Activated T-cell treated with anti-CD3 and anti-CD28 coated beads, Interleukin-2, amount 50 U/mL, for 72 hours (primary cell): ENCODE measurements around the gene ITPR3. TPM values are rescaled to one million over a fixed set of nuclear protein-coding genes. Genes with fewer than 3 reads are reported as not detected.

Experiments used
- ATAC-seq, 2 donors: fragments of 150-1000 bp; cut with Tn5 transposase; replicated peaks in 1 of 2; 2 replicates each; pipeline ENCODE4 v1.10.0; 2021; ENCODE audit warnings: moderate library complexity in 2 of 2, mild to moderate bottlenecking in 1 of 2
- DNase-seq, 2 donors: peaks; one replicate each; pipeline ENCODE4 v3.0.0; 2021 to 2022; ENCODE audit warnings: mixed read lengths in 1 of 2
- H3K27ac Mint-ChIP-seq: one replicate; pipeline ENCODE4 v1.8.0; 2022; ENCODE audit warnings: mild to moderate bottlenecking, moderate library complexity, mixed read lengths
- H3K27me3 Mint-ChIP-seq: one replicate; pipeline ENCODE4 v1.8.0; 2022; ENCODE audit warnings: low read depth, mixed read lengths
- H3K36me3 Mint-ChIP-seq, 2 donors: one replicate each; pipeline ENCODE4 v1.8.0; 2022; ENCODE audit warnings: mixed read lengths in 2 of 2, mild to moderate bottlenecking in 1 of 2; ENCODE audit not compliant: insufficient read depth in 2 of 2
- H3K4me1 Mint-ChIP-seq: one replicate; pipeline ENCODE4 v1.8.0; 2022; ENCODE audit warnings: low read depth, mixed read lengths
- H3K4me3 Mint-ChIP-seq, 2 donors: one replicate each; pipeline ENCODE4 v1.8.0; 2022; ENCODE audit warnings: mild to moderate bottlenecking in 2 of 2, mixed read lengths in 2 of 2, moderate library complexity in 2 of 2
- H3K9me3 Mint-ChIP-seq, 2 donors: one replicate each; pipeline ENCODE4 v1.8.0; 2022; ENCODE audit warnings: mixed read lengths in 2 of 2
- total RNA-seq, 2 donors: library from RNA; stranded (reverse); gene quantifications; one replicate each; pipeline ENCODE4 v1.2.3, GENCODE V29; 2022

ITPR3 gene
- total RNA-seq, 2 donors from 2014 or later = 49.9 to 52.5 TPM

DNA sequence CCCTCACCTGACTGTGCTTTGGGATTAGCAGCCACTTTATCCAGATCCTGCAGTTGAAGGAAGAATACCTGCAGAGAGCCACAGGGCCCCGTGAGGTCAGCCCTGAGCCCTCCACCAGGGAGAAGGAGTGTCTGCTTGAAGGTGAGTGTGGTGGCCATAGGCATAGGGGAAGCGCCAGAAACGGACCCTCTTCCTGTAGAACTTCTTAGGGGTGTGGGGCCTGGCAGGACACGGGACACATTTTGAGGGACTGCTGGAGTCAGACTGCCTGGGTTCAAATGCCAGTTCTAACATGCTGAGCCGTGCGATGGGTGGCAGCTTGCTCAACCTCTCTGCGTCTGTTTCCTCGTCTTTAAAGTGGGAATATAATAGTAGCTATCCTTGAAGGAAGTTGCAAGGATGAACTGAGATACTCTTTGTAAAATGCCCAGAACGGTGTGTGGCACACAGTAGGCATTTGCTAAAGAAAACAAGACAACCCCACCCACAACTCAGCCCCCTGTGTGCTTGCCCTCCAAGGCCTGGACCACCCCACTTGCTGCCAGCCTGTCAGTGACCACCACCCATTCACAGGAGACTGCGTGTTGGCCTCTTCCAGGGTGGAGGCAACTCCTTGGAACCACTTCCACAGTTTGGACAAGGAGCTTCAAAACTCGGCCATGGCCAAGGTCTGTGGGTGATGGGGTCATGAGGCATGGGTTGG lies 36.3 kb upstream of the ITPR3 start:
- H3K9me3 Mint-ChIP-seq = no peaks in the 10 kb centered on the region
- peaks cover 28% of the 10 kb centered on the region for H3K4me1 Mint-ChIP-seq
- no peaks in the 10 kb centered on the region for H3K27me3 Mint-ChIP-seq
- DNase-seq (no peak), ATAC-seq (no peak)
- peak overlapping the region; percentile 80 for H3K4me3 Mint-ChIP-seq
- H3K36me3 Mint-ChIP-seq = peaks cover 0 to 1% of the 10 kb centered on the region in 2 donors
- H3K27ac Mint-ChIP-seq = peak overlapping the region; percentile 36

DNA sequence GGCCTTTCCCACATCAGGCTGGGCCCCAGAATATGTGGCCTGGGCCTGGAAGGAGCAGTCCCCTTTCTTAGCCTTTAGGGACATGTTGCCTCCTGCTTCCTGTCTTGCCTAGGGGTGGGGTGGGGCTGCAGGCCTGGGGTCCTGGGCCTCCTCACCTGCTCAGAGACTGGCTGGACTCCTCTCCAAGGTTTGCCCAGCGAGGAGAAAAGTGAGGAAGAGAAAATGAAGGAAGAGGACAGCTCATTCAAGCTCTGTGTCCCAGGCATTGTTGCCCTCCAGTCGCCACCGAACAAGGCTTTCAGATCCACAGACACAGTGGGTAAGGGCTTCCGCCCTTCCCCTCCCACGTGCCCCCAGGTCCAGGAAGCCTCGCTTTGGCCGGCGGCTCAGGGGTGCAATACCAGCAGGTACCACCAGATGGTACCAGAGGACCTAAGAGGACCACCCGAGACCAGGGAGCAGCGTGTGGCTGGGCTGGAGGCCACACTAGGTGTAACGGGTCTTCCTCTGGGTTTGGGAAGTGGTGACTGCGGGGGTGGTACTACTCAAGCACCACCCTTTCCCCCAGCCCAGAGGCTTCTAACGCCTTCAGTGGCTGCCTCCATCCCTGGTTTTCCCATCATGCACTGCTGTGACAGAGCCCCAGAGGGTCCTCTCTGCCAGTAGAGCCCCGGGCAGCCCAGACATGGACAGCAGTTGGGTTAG lies 35.6 kb upstream of the ITPR3 start:
- Mint-ChIP-seq H3K36me3 (no peaks in the 10 kb centered on the region), H3K4me3 (peak overlapping the region; percentile 80)
- peak; percentile 87 to 90 for ATAC-seq

DNA sequence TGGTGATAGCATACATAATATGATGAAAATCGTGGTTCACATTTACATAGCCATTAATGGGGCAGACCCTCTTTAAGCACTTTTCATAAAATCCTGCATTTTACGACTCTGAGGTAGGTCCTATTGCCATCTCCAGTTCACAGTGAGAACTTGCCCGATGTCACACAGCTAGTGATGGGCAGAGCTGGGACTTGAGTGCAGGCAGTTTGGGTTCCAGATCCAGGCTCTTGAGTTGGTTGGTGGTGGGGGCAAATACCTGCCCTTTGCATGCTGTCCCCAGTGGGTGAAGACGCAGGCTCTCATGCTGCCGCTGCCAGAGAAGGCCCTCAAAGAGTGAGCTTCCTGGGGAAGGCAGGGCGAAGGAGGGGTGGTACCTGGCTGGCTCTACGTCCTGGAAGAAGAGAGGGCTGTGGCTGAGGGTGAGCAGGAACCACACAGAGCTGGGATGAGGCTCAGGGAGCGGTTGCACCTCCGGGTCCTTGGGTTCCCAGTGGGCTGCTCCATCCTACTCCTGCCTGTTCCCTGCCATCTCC lies 34.9 kb upstream of the ITPR3 start:
- H3K36me3 Mint-ChIP-seq = no peaks in the 10 kb centered on the region
- H3K4me3 Mint-ChIP-seq = peak overlapping the region; percentile 80
- peaks cover 28% of the 10 kb centered on the region for H3K4me1 Mint-ChIP-seq
- peak in 1 of 2 donors; percentile 1 for ATAC-seq
- no peaks in the 10 kb centered on the region for H3K9me3 Mint-ChIP-seq
- H3K27ac Mint-ChIP-seq = no peak overlapping the region
- H3K27me3 Mint-ChIP-seq = no peaks in the 10 kb centered on the region
- no peak for DNase-seq

More for the DNA sequence above, 35.6 kb upstream of the ITPR3 start:
- peaks cover 26% of the 10 kb centered on the region for H3K4me1 Mint-ChIP-seq
- peak overlapping the region; percentile 90 for H3K27ac Mint-ChIP-seq
- no peaks in the 10 kb centered on the region for H3K9me3 Mint-ChIP-seq
- H3K27me3 Mint-ChIP-seq = no peaks in the 10 kb centered on the region
- DNase-seq = peak; percentile 92 to 96

DNA sequence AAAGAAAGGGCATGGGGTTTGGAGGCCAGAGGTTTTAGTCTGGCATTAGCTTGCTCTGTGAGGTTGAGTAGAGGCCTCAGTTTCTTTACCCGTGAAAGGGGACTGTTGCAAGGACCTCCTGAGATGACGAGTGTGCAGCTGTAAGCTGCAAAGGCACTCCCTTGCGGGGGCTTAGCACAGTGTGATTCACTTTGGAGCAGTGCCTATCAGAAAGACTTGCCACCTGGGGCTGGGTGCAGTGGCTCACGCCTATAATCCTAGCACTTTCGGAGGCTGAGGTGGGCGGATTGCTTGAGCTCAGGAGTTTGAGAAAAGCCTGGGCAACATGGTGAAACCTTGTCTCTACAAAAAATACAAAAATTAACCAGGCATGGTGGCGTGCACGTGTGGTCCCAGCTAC lies 33.6 kb upstream of the ITPR3 start:
- ATAC-seq (no peak), DNase-seq (no peak)
- peaks cover 34% of the 10 kb centered on the region for H3K4me1 Mint-ChIP-seq
- H3K4me3 Mint-ChIP-seq = no peak overlapping the region
- no peak overlapping the region for H3K27ac Mint-ChIP-seq
- H3K36me3 Mint-ChIP-seq = no peaks in the 10 kb centered on the region
- no peaks in the 10 kb centered on the region for H3K27me3 Mint-ChIP-seq
- no peaks in the 10 kb centered on the region for H3K9me3 Mint-ChIP-seq

DNA sequence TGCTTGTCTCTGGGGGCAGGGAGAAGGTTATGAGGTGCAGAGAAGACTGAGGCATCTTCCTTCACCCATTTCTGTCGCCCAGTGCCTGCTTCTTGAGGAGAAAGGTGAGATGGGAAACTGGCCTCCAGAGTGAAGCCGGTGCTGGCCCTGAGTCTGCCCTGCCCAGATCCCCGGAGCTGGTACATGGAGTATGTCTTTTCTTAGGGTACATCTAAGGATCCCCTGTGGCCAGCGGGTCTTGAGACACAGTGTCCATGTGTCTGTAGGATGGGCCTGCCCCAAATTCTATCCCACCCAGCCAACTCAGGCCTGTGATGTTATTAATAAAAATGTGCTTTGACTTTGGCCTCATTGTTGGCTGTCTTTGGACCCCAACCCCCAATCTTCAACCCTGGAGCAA lies 32.2 kb upstream of the ITPR3 start:
- Mint-ChIP-seq H3K27me3 (no peaks in the 10 kb centered on the region), H3K4me1 (peaks cover 44% of the 10 kb centered on the region), H3K27ac (no peak overlapping the region), H3K4me3 (no peak overlapping the region), H3K36me3 (no peaks in the 10 kb centered on the region), H3K9me3 (no peaks in the 10 kb centered on the region)
- ATAC-seq (no peak), DNase-seq (no peak)

DNA sequence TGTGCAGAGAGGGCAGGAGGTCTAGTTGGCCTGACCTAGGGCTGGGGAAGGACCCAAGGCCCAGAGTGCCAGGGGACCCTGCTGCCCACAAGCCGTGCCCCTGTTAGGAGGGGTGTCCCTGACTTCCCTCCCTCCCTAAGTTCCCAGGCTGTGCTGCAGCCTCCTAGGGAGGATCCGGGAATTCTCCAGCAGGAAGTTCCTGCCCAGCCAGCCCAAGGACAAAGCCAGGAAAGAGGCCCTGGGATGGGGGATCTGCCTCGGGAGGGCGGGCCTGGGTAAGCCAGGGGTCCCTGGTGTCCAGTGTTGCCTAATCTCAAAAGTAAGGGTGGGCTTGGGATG lies 31.8 kb upstream of the ITPR3 start:
- ATAC-seq = no peak
- Mint-ChIP-seq H3K27me3 (no peaks in the 10 kb centered on the region), H3K9me3 (no peaks in the 10 kb centered on the region), H3K4me3 (no peak overlapping the region), H3K36me3 (no peaks in the 10 kb centered on the region), H3K27ac (no peak overlapping the region), H3K4me1 (peaks cover 44% of the 10 kb centered on the region)
- no peak for DNase-seq

DNA sequence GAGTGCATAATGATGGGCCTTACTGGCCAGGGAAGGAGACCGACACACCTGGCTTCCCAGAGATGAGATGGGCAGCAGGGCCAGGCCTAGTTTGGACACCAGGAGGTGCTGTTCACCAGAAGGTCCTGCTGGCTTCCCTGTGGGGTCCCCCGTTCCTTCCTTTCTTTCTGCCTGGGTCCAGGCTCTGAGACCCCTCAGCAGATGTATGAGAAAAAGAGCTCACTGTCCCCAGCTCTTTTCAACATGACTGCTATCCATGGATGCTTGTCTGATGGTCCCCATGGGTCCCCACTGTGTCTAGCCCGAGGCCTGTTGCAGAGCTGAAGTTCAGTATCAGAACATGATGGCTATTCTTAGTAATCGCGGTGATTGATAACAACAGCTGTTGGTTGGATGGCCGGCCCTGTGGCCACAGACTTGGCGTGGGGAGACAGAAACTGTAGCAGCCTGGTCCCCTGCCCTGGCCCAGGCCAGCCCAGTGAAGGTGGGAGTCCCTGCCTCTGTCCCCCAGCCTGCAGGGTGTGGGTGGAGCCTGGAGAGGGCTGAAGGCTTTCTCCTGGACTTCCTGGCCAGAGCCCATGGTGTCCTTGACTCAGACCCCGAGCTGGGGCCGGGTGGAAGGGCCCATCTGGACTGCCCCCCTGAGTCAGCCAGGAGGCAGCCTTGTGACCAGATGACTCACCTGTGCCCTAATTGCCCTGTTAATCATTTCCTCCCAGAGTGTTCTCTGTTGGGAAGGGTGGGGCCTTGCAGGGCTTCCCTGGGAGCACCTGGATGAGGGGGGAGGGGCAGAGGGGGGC lies 31.2 kb upstream of the ITPR3 start:
- H3K36me3 Mint-ChIP-seq = no peaks in the 10 kb centered on the region
- no peaks in the 10 kb centered on the region for H3K27me3 Mint-ChIP-seq
- H3K4me1 Mint-ChIP-seq = peaks cover 44% of the 10 kb centered on the region
- ATAC-seq (peak; percentile 28 to 56), DNase-seq (peak; percentile 60 to 64)
- H3K4me3 Mint-ChIP-seq = no peak overlapping the region
- peak overlapping the region; percentile 21 for H3K27ac Mint-ChIP-seq
- no peaks in the 10 kb centered on the region for H3K9me3 Mint-ChIP-seq

DNA sequence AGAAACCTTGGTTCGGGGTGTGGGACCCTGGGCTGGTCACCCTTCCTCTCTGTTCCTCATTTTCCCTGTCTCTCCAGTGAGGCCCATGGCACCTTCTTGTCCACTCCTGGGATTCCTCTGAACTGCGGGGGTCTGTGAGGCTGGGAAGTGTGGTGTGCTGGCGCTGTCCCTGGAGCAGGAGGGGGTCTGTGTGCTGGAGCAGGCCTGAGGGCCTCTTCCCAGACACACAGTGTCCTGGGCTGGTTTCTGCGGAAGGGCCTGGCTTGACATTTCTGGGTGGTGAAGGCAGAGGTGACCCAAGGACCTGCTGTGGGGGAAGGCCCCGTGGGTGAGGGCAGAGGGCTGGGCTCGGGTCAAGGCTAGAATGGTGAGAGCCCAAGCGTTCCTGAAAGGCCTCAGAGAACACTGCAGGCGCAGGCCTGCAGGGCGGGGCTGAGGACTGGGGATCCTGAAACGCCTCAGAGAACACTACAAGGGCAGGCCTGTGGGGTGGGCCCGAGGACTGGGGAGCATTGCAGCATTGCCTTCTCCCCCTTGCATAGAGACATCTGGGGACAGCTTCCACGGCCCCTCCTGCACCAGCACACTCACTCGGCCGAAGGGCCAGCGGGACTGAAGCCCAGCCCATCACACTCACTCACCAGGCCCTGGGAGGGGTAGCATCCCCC lies 30.5 kb upstream of the ITPR3 start:
- Mint-ChIP-seq H3K9me3 (no peaks in the 10 kb centered on the region), H3K27ac (no peak overlapping the region), H3K4me3 (no peak overlapping the region), H3K27me3 (no peaks in the 10 kb centered on the region), H3K4me1 (peaks cover 38% of the 10 kb centered on the region), H3K36me3 (no peaks in the 10 kb centered on the region)
- no peak for DNase-seq
- no peak for ATAC-seq

DNA sequence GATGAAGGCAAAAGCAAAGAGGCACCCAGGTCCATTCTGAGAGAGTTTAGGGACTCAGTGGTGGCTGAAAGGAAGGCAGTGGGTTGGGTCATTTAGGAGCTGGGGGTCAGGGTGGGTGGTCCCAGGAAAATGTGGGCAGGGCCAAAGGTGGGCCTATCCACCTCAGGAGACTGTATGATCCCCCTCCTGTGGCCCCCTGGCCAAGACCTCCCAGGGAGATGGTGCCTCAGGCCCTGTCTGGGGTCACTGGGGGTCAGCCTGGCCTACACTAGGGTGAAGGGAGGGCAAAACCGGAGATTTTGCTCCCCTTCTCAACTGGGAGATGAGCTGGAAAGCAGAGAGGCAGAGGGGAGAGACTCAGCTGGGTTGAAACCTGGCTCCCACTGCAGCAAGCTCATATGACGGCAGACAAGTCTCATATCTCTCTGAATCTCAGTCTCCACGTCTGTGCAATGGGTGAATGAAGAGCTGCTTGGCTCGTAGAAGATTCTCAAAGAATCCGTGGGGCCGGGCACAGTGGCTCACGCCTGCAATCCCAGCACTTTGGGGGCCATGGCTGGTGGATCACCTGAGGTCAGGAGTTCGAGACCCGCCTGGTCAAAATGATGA lies 29.6 kb upstream of the ITPR3 start:
- Mint-ChIP-seq H3K36me3 (no peaks in the 10 kb centered on the region), H3K27me3 (no peaks in the 10 kb centered on the region), H3K27ac (no peak overlapping the region), H3K9me3 (no peaks in the 10 kb centered on the region), H3K4me3 (peak overlapping the region in 1 of 2 donors; percentile 82), H3K4me1 (peaks cover 36% of the 10 kb centered on the region)
- DNase-seq = no peak
- ATAC-seq = no peak

DNA sequence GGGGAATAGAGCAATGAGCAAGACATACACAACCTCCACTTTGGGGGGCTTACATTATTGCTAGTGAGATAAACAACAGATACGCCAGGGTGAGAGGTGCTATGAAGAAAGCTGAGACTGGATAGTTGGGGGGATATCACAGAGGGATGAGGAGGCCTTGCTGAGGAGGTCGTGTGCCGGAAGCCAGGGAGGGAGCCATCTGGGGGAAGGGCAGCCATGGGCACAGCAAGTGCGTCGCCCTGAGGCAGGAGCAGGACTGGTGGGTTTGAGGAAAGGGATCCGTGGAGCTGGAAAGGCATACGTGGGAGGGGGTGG lies 28.9 kb upstream of the ITPR3 start:
- DNase-seq (no peak), ATAC-seq (no peak)
- H3K27ac Mint-ChIP-seq = no peak overlapping the region
- H3K36me3 Mint-ChIP-seq = no peaks in the 10 kb centered on the region
- H3K4me3 Mint-ChIP-seq = peak overlapping the region; percentile 73 to 82
- H3K9me3 Mint-ChIP-seq = no peaks in the 10 kb centered on the region
- no peaks in the 10 kb centered on the region for H3K27me3 Mint-ChIP-seq
- peaks cover 43% of the 10 kb centered on the region for H3K4me1 Mint-ChIP-seq

DNA sequence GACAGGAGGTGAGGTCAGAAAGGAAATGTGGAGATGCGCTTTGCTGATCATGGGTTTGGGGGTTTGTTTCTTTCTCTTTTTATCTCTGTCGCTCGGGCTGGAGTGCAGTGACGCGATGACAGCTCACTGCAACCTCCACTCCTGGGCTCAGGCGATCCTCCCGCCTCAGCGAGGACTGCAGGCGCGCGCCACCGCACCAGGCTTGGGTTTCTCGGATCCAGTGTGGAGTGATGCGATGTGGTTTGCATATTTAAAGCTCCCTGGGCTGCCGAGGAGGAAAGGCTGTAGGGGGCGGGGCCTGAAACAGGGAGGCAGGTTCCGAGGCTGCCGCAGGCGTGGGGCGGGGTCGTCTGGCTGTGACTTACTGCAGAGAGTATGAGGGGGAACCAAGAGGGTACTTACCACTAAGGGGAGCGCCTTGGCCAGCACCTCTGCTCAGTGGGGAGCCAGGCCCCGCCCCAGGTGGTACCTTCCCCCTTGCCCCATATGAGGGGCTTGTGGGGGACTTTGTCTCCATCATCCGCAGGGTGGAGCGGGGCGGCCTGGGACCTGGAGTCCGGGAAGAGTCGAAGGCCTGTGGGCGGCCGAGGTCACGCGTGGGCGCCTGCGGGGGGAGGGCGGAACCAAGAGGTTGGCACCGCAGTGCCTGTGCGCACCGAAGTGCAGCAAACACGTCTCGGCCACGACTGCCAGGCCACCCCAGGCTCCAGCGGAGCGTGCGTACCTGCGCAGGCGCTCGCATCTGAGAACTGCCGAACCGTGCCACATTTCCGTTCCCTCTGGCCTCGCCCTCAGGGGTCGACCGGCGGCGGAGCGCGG lies 28.3 kb upstream of the ITPR3 start:
- peak overlapping the region; percentile 18 for H3K27ac Mint-ChIP-seq
- H3K4me1 Mint-ChIP-seq = peaks cover 44% of the 10 kb centered on the region
- no peaks in the 10 kb centered on the region for H3K27me3 Mint-ChIP-seq
- DNase-seq (peak; percentile 59 to 61), ATAC-seq (peak; percentile 65 to 71)
- no peaks in the 10 kb centered on the region for H3K36me3 Mint-ChIP-seq
- peak overlapping the region; percentile 73 to 82 for H3K4me3 Mint-ChIP-seq
- H3K9me3 Mint-ChIP-seq = no peaks in the 10 kb centered on the region

DNA sequence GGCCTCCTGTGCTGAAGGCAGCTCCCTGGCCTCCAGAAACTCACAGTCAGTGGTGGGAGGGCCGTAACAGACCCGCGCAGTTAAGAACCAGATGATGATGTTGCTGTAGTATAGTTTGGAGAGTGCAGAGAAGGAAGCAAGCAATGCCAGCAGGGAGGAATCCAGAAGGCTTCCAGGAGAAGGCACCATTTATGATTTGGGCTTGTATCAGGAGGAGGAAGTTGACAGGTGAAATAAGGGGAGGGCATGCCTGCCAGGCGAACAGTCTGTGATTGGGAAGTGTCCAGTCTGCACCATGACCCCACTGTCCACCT lies 27.8 kb upstream of the ITPR3 start:
- no peak for ATAC-seq
- H3K27ac Mint-ChIP-seq = no peak overlapping the region

More for the DNA sequence above, 27.8 kb upstream of the ITPR3 start:
- H3K4me1 Mint-ChIP-seq = peaks cover 45% of the 10 kb centered on the region
- H3K27me3 Mint-ChIP-seq = no peaks in the 10 kb centered on the region
- DNase-seq = no peak
- H3K9me3 Mint-ChIP-seq = no peaks in the 10 kb centered on the region
- H3K36me3 Mint-ChIP-seq = no peaks in the 10 kb centered on the region
- peak overlapping the region; percentile 73 to 82 for H3K4me3 Mint-ChIP-seq
